T1000 (cell line): ENCODE results near the gene SFXN3.

Experiments used
- DNase-seq: peaks from one replicate; lab custom pipeline; 2025; ENCODE audit warnings: mixed read lengths; lab: John Stamatoyannopoulos, UW

SFXN3 gene

GRCh38 chr10:101000127-101000914, 30.7 kb upstream of the SFXN3 start:
- DNase-seq, result no peak

DNA sequence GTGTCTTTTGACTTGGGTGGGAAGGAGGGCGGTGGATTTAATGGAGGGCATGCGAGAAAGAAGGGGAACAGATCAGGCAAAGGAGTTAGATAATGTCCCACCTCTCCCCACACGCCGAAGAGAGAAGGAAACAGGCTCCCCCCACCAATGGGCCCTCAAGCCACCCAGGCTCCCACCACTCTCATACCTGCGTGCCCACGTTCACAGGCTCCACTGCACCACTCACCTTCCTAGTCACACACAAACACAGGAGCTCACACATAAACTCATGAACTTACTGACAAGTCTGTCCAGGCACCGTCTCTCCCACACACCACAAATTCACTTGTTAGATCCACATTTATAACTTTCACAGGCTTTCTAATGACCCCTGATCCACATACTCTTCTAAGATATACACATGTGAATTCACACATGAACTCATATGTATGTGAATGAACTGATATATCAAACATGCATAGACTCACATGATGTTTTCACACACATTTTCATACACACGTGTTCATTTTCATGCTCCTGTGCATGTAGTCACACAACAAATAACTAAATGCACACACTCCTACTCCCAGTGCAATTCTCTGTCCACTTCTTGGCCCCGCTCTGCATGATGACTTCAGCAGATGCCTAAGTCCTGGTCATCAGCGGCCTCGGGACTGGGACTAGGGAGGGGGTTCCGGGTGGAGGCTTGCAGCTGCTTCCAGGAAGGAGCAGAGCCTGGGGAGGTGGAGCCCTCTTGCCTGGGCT, 29.9 kb upstream of the SFXN3 start:
- DNase-seq, result peak; percentile 26

- DNase-seq, result no peak
Measured at GRCh38 chr10:101001659-101002035, 29.4 kb upstream of the SFXN3 start.

GRCh38 chr10:101002456-101002855, 28.6 kb upstream of the SFXN3 start:
- no peak for DNase-seq

DNA sequence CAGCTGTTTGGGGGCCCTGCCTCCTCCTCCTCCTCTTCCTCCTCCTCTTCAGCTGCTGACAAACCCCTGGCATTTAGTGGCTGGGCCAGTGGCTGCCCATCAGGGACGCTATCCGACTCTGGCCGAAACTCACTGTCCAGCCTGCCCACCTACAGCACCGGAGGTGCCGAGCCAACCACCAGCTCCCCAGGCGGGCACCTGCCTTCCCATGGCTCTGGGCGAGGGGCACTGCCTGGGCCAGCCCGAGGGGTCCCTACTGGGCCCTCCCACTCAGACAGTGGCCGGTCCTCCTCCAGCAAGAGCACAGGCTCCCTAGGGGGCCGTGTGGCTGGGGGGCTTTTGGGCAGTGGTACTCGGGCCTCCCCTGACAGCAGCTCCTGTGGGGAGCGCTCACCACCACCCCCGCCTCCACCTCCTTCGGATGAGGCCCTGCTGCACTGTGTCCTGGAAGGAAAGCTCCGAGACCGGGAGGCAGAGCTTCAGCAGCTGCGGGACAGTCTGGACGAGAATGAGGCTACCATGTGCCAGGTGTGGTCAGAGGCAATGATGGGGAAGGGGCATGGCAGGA, 27.3 kb upstream of the SFXN3 start:
- DNase-seq, result no peak

- no peak for DNase-seq
Measured at GRCh38 chr10:101005361-101005760, 25.7 kb upstream of the SFXN3 start.

DNA sequence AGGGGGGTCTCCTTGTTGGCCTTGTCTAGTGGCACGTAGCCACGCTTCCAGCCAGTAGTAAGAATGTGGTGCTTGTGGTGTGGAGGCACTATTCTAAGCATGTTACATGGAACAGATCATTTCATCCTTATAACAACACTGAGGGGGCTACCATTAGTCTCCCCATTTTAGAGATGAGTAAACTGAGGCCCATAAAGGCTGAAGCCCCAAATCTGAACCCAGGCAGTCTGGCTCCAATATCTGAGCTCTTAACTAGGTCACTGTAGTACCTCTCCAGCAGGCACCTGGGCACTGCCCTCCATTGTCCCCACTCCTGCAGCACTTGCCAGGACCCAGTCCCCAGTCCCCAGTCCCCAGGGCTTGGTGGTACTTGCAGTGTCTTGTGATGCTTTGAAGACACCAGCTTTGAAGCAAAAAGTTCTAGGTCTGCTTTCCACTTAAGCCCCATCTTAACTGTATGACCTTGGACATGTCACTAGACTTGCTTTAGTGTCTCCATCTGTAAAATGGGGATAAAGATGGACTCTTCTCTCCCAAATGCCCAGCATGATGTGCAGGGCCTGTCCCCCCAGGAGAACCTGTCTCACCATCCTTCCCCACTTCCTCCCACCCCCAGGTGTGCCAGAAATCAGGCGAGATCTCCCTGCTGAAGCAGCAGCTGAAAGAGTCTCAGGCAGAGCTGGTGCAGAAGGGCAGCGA, 25.0 kb upstream of the SFXN3 start:
- no peak for DNase-seq

GRCh38 chr10:101006593-101007098, 24.4 kb upstream of the SFXN3 start:
- no peak for DNase-seq

GRCh38 chr10:101007099-101007711, 23.8 kb upstream of the SFXN3 start:
- DNase-seq, result no peak

DNA sequence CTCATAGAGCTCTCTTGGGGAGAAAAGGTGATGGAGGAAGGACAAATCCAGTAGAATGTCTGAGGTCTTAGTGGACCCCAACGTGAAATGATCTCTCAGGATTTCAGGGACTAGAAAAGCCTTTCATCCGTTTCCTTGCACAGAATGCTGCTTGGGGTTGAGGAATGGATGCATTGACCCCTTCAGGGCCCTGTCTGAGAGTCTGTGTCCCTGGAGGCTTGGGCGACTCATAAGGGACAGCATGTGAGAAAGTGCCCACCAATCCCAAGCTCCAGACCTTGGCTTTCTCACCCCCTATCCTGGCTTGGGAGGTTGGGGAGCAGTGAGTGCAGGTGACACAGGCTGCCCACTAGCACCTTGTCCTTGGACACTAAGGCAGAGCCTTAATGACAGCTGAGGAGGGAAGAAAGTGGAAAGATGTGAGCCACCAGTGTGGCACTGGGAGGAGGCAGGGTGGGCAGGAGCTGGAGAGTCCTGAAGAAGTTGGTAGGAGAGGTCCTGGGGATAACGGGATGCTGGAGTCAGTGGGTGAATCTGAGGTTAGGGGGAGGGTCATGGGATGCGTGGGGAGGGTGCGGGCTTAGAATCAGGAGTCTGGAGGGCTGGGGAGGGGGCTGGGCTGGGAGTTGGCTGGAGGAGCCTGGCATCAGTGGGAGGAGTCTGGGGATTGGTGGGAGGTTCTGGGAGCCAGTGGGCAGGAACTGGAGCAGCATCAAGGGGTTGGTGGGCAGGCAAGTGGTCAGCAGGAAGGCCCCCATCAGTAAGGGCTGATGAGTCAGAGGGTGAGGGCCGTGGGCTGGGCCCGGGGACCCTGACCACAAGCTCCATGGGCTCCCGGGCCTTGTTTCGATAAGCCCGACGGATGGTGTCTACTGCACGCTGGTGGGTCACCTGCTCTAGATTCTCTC, 22.9 kb upstream of the SFXN3 start:
- DNase-seq, result no peak

GRCh38 chr10:101008823-101009423, 22.1 kb upstream of the SFXN3 start:
- no peak for DNase-seq

DNA sequence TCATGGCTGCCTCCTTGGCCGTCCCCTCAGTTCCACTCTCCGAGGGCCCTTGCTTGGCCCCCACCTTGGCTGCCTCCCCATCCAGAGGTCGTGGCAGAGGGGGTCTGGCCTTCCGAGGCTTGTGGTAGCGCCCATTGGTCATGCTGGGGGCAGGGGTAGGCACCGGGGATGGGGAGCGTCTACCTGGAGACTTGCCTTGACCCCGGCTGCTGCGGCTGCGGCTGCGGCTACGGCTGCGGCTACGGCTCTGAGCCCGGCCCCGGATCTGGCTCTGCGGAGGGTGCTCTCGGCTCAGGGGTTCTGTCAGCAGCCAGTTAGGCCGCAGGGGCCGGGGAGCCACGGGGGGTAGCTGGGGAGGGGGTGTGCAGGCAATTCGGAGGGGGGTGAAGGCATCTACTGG, 20.7 kb upstream of the SFXN3 start:
- DNase-seq, result no peak

DNA sequence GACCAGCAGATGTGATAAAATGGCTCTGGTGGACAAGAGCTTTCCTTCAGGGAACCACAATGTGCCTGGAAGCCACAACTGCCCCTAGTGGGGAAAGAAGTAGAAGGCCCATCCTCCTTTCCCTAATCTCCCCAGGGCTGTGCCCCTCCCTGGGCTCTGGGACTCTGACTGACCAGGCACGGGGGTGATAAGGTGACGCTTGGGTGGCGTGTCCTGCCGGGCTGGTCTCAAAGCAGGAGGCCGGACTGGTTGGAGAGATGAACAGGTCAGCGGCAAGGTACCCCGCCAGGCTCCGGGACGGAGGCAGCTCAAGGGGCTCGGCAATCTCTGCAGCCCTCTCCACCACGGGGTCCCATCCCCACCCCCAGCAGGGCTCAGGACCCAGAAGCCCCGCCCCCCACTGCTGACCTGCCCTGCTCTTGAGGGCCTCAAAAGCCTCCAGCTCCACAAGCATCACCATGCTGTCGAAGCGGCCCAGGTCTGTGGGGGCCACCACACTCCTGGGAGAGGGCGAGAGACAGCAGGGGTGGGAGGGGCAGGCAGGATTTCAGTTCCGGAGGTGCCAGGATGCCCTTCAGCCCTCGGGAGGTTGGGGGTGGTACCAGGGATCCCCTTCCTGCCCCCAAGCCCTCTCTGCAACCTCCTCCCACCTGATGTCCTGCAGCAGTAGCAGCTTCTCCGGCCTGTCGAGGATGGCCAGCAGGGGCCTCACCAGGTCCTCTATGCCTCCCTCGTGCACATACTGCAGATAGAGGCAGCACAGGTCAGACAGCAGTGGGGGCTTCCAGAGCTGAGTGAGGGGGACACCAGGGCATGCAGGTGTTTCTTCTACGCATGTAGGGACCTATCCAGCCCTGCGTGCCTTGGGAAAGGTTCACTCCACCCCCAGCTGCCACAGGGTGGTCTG, 19.3 kb upstream of the SFXN3 start:
- no peak for DNase-seq

- DNase-seq, result peak; percentile 91
Measured at GRCh38 chr10:101012525-101013364, 18.3 kb upstream of the SFXN3 start.

DNA sequence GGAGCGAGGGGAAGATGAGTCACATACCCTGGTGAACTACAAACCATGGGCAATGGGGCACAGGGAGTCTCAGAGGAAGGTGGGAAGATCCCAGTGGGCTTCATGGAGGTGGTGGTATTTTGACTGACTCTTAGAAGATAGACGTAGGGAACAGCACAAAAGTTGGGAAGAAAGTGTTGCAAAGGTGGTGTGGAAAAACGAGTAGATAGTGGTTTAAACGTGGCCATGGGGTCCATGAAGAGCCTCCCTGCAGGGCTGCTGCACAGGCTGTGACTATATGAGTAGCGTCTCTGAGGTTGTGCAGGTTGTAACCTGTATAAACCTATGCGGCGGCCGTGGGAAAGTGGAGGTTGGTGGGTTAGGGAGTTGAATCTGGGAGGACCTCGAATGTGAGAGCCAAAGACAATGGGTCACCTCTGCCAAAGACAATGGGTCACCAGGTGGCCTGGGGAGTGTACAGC, 17.6 kb upstream of the SFXN3 start:
- DNase-seq, result no peak

DNA sequence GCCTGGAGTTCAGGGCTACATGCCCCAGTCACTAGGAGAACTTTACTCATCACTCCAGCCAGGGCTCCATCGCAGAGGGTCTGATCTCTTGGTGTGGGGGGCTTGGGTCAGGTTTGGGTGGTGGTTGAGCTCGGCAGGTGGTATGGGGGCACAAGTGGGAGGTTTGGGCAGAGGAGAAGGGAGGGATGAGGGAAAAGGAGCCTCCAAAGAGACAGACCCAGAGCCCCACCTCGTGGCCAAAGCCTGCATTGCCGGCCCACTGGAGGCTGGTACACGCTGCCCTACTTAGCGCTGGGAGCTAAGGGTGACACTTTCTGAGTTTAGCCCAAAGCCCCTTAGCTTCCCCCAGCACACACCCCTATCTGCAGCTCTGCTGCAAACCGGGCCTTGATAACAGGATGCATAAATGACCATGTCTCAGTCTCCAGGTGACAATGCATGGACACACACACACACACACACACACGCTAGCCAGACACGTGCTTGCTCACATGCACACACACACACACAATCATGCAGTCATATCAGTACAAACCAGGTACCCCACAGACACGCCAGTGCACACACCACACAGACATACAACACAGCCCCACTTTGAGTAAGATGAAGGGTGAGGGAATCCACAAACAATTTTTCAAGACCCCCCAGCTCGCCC, 16.7 kb upstream of the SFXN3 start:
- DNase-seq, result peak; percentile 68

DNA sequence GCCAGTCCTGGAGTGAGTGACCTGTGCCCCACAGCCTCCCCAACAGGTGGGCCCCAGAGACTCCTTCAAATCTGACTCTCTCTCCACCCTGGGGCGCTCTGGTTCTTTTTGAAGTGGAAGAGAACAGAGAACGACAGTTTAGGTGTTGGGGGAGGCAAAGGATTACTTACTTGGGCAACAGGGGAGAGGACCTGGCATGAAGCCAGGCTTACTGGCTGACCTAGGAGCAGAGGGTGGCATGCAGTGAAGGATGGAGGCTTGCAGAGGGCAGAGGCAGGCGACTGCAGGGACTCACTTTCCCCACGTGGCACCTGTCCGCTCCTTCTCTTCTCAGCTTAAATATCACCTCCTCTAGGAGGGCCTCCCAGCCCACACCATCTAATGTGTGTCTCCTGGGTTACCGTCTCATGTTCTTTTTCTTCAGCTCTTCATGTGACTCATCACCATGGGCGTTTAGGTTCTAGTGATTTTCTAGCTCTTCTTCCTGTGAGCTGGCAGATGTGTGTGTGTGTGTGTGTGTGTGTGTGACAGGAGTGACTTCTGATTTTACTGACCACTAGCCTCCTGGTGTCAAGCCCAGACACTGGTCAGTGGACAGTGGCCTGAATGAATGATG, 16.0 kb upstream of the SFXN3 start:
- peak; percentile 21 for DNase-seq
